WTC11 (cell line): ENCODE data around the gene SMR3B. TPM values are rescaled to one million over a fixed set of nuclear protein-coding genes. Genes with fewer than 3 reads are reported as not detected.

Experiments used
- ATAC-seq: fragments of 200-7000 bp; cut with Tn5 transposase; 2 replicates; pipeline ENCODE4 v1.10.0; 2021; ENCODE audit warnings: mild to moderate bottlenecking, moderate library complexity
- CTCF ChIA-PET: fragments of 300-600 bp; sonication (Branson Sonifier 250); formaldehyde crosslinking; loops from one replicate; lab custom pipeline; 2021; ENCODE audit warnings: antibody characterized with exemption; lab: Charles Lee
- POLR2A ChIA-PET: fragments of 350-600 bp; sonication (Branson Sonifier 250); formaldehyde crosslinking; loops from one replicate; lab custom pipeline; 2021; ENCODE audit warnings: antibody characterized with exemption; lab: Charles Lee
- DNase-seq: peaks from one replicate; pipeline ENCODE4 v3.0.0; 2021; ENCODE audit warnings: low spot score
- H3K27ac Mint-ChIP-seq: 2 replicates; pipeline ENCODE4 v1.8.0; 2021; ENCODE audit warnings: mixed read lengths
- H3K27me3 Mint-ChIP-seq: 2 replicates; pipeline ENCODE4 v1.8.0; 2021; ENCODE audit warnings: low read depth, mild to moderate bottlenecking, moderate library complexity, mixed read lengths
- H3K36me3 Mint-ChIP-seq: 2 replicates; pipeline ENCODE4 v1.8.0; 2021; ENCODE audit warnings: mixed read lengths
- H3K4me1 Mint-ChIP-seq: 2 replicates; pipeline ENCODE4 v1.8.0; 2022; ENCODE audit warnings: mixed read lengths
- H3K4me3 Mint-ChIP-seq: 2 replicates; pipeline ENCODE4 v1.8.0; 2021; ENCODE audit warnings: mild to moderate bottlenecking, moderate library complexity, mixed read lengths
- H3K9me3 Mint-ChIP-seq: 2 replicates; pipeline ENCODE4 v1.8.0; 2021; ENCODE audit warnings: mixed read lengths
- AR ChIP-seq: fragments of 250-450 bp; sonication (Bioruptor Pico); IDR thresholded peaks from 2 replicates; pipeline ENCODE4 v1.9.0; 2021; ENCODE audit warnings: mild to moderate bottlenecking
- ARID4B ChIP-seq: sonication (generic); formaldehyde crosslinking; IDR thresholded peaks from 2 replicates; pipeline ENCODE4 v1.8.0; 2023; ENCODE audit warnings: missing genetic modification reagents, mild to moderate bottlenecking, borderline replicate concordance
- CDX4 ChIP-seq: fragments of 250-450 bp; sonication (Bioruptor Pico); IDR thresholded peaks from 2 replicates; pipeline ENCODE4 v1.9.0; 2021; ENCODE audit warnings: moderate library complexity, mild to moderate bottlenecking, inconsistent platforms, borderline replicate concordance
- E2F1 ChIP-seq: sonication (generic); formaldehyde crosslinking; IDR thresholded peaks from 2 replicates; pipeline ENCODE4 v1.8.0; 2022; ENCODE audit warnings: mild to moderate bottlenecking, missing genetic modification reagents
- NFATC4 ChIP-seq: fragments of 250-450 bp; sonication (Bioruptor Pico); IDR thresholded peaks from 2 replicates; pipeline ENCODE4 v1.9.0; 2021; ENCODE audit warnings: mild to moderate bottlenecking
- PREB ChIP-seq: sonication (generic); formaldehyde crosslinking; IDR thresholded peaks from 2 replicates; pipeline ENCODE4 v1.8.1; 2022; ENCODE audit warnings: mild to moderate bottlenecking, missing genetic modification reagents, moderate library complexity, borderline replicate concordance
- SMAD3 ChIP-seq: sonication (generic); formaldehyde crosslinking; IDR thresholded peaks from 2 replicates; pipeline ENCODE4 v1.8.0; 2022; ENCODE audit warnings: missing genetic modification reagents, mild to moderate bottlenecking, borderline replicate concordance
- ZNF232 ChIP-seq: sonication (generic); formaldehyde crosslinking; IDR thresholded peaks from 2 replicates; pipeline ENCODE4 v1.8.0; 2022; ENCODE audit warnings: mild to moderate bottlenecking, missing genetic modification reagents
- ZNF281 ChIP-seq: sonication (generic); formaldehyde crosslinking; IDR thresholded peaks from 2 replicates; pipeline ENCODE4 v1.8.0; 2023; ENCODE audit warnings: mild to moderate bottlenecking, missing genetic modification reagents
- total RNA-seq: library from RNA; stranded (reverse); gene quantifications from 3 replicates; pipeline ENCODE4 v1.2.3, GENCODE V29; 2021

The SMR3B gene
- total RNA-seq, 1 experiment from 2014 or later: not detected

GRCh38 chr4:70372760-70373159, 10.2 kb upstream of the SMR3B start:
- TF ChIP-seq E2F1 (CRISPR knock-in tag) (no peak), PREB (CRISPR knock-in tag) (no peak), ZNF232 (no peak), CDX4 (CRISPR knock-in tag) (no peak), ARID4B (CRISPR knock-in tag) (no peak), NFATC4 (CRISPR knock-in tag) (no peak), SMAD3 (CRISPR knock-in tag) (no peak)
- TF ChIP-seq, all 79 proteins: peak for 0
- Mint-ChIP-seq H3K4me3 (no peak overlapping the region), H3K27me3 (no peaks in the 10 kb centered on the region), H3K4me1 (peaks cover 7% of the 10 kb centered on the region), H3K9me3 (peaks cover 7% of the 10 kb centered on the region), H3K27ac (no peak overlapping the region), H3K36me3 (no peaks in the 10 kb centered on the region)
- ChIA-PET CTCF (no interaction called here), POLR2A (no interaction called here)
- DNase-seq: no peak
- ATAC-seq: no peak

GRCh38 chr4:70380578-70380977, 2.4 kb upstream of the SMR3B start:
- CTCF ChIA-PET: no interaction called here
- no peak for ATAC-seq
- no peaks in the 10 kb centered on the region for H3K36me3 Mint-ChIP-seq

More at GRCh38 chr4:70380578-70380977, 2.4 kb upstream of the SMR3B start:
- DNase-seq: no peak
- POLR2A ChIA-PET: no interaction called here
- TF ChIP-seq ZNF281 (CRISPR knock-in tag) (no peak), AR (no peak)
- Mint-ChIP-seq H3K27ac (no peak overlapping the region), H3K9me3 (no peaks in the 10 kb centered on the region), H3K4me1 (no peaks in the 10 kb centered on the region), H3K27me3 (no peaks in the 10 kb centered on the region), H3K4me3 (no peak overlapping the region)
